IPS-18a (cell line): Measurements from ENCODE around the gene TREM2.

Experiments
- H3K27ac ChIP-seq: one replicate; pipeline ENCODE4 v1.5.1; 2013; ENCODE audit warnings: low read length
- H3K27me3 ChIP-seq: one replicate; pipeline ENCODE4 v1.6.1; 2013; ENCODE audit warnings: mild to moderate bottlenecking, low read length; ENCODE audit not compliant: control insufficient read depth, insufficient read depth
- H3K36me3 ChIP-seq: one replicate; pipeline ENCODE4 v1.6.1; 2013; ENCODE audit warnings: low read depth, low read length; ENCODE audit not compliant: control insufficient read depth
- H3K4me1 ChIP-seq: one replicate; pipeline ENCODE4 v1.6.1; 2013; ENCODE audit warnings: low read depth, low read length; ENCODE audit not compliant: control insufficient read depth
- H3K4me3 ChIP-seq: one replicate; pipeline ENCODE4 v1.5.1; 2013; ENCODE audit warnings: low read length
- H3K9ac ChIP-seq: one replicate; pipeline ENCODE4 v1.6.1; 2013; ENCODE audit warnings: mild to moderate bottlenecking, low read length, moderate library complexity
- H3K9me3 ChIP-seq: one replicate; pipeline ENCODE4 v1.6.1; 2013; ENCODE audit warnings: low read depth, low read length; ENCODE audit not compliant: control insufficient read depth

Gene TREM2

DNA sequence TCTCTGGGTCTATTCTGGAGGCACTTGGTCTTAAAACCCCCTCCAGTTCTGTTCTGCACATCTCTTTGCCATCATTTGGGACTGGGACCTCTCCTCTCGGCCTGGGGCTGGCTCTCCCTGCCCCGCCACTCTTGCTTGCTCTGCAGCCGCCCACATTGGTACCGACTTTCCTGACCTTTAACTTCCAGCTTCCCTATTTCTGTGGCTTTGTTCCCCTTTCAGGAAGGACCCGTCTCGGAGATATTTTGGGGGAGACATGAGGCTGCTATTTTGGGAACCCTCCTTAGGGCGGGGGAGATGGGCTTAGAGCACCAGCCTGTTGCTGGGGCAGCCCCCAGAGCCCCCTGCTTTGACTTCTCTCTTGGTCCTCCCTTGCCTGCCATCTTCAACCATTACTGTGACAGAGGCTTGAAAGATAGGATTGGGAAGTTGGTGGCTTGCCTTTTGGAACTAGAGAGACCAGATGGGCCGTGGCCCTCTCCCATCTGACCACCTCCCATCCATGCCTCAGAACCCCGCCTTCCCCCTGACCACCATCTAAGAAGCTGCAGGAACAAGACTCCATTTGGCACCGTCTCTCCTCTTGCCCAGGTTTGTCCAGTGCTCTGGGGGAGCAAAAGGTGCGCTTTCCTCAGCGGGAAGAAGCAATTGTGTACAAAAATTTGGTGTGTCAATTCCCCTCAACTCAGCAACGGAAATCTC lies 914 bp downstream of the TREM2 start:
- Histone ChIP-seq H3K9me3 (no peaks in the 10 kb centered on the region), H3K27me3 (no peaks in the 10 kb centered on the region), H3K36me3 (no peaks in the 10 kb centered on the region), H3K4me1 (no peaks in the 10 kb centered on the region), H3K9ac (no peak overlapping the region), H3K27ac (no peak overlapping the region), H3K4me3 (no peak overlapping the region)

DNA sequence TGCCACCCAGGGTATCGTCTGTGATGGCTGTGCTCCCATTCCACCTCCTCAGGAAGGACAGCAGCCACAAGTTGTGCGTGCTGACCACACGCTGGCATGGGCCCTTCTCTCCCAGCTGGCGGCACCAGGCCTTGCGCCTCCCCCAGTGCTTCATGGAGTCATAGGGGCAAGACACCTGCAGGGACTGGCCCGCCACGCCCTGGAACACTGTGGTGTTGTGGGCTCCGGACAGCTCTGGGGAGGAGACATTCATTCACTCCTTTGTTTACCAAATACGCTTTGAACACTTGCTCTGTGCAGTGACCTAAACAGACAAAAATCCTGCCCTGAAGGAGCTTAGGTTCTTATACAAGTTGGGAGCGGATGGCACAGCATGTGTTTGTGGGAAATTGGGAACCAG lies 1.5 kb downstream of the TREM2 start:
- Histone ChIP-seq H3K36me3 (no peaks in the 10 kb centered on the region), H3K4me3 (no peak overlapping the region), H3K9me3 (no peaks in the 10 kb centered on the region), H3K27ac (no peak overlapping the region), H3K4me1 (no peaks in the 10 kb centered on the region), H3K27me3 (no peaks in the 10 kb centered on the region), H3K9ac (no peak overlapping the region)

DNA sequence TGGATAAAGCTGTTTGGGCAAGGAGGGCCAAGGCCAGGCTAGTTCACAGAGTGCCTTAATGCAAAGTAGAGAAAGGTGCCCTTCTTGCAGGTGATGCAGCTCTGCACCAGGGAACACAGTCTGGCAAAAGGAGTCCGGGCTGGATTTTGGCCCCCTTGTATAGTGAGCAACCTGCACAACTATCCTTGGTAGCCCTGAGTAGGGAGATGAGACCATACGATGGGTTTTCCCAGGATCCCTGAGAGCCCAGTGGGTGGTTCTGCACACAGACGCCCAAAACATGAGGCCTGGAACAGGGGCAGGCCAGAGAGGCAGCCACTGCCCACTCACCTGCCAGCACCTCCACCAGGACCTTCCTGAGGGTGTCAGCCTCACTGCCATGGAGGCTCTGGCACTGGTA lies 2.0 kb downstream of the TREM2 start:
- no peaks in the 10 kb centered on the region for H3K9me3 ChIP-seq
- H3K36me3 ChIP-seq, result no peaks in the 10 kb centered on the region
- H3K4me1 ChIP-seq, result no peaks in the 10 kb centered on the region
- H3K27me3 ChIP-seq, result no peaks in the 10 kb centered on the region
- H3K4me3 ChIP-seq, result no peak overlapping the region
- no peak overlapping the region for H3K9ac ChIP-seq
- no peak overlapping the region for H3K27ac ChIP-seq

DNA sequence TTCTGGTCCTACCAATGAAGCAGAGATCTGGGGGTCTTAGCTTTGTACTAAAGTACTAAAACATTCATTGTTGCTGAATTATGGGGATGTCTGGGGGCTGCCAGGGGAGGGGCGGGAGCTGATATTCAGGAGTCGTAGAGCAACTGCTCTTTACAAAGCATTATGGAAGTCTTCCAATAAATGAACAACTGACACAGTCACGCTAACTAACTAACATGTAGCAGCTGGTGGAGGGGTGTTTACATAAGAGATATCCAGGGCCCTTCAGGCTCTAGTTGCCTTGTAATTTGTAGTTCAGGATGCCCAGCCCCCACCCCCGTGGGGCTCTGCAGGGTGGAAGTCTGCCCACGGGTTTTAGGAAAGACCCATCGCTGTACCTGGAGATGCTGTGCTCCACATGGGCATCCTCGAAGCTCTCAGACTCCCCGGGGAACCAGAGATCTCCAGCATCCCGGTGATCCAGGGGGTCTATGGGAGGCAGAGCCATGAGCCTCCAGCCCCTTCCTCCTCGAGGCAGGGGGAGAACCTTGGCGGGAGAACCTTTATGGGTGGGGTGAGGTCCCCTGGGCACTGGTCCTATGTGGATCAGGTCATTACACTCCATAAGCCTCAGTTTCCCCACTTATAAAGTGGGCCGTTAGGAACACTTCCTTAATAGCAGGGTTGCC lies 3.4 kb downstream of the TREM2 start:
- H3K27ac ChIP-seq, result no peak overlapping the region

DNA sequence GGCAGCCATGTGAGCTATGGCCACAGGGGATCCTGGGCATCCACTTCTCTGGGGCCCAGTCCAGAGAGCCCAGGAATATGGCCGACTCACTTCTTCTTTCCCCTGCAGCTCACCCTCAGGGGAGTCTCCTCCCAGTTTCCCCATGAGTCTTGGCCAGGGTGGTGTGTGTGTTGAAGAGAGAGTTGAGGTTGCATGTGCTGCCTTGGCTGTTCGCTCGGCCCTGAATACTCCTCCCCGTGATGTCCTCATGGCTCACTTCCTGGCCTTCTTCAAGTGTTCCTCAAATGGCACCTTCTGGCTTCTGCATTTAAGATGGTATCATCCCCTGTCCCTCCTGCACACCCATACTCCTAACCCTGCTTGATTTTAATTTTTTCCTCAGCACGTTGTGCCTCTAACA lies 5.6 kb downstream of the TREM2 start:
- no peak overlapping the region for H3K27ac ChIP-seq
- H3K4me1 ChIP-seq, result no peaks in the 10 kb centered on the region
- H3K36me3 ChIP-seq, result no peaks in the 10 kb centered on the region
- no peaks in the 10 kb centered on the region for H3K9me3 ChIP-seq
- H3K27me3 ChIP-seq, result no peaks in the 10 kb centered on the region
- no peak overlapping the region for H3K9ac ChIP-seq
- no peak overlapping the region for H3K4me3 ChIP-seq

More for the DNA sequence above, 3.4 kb downstream of the TREM2 start:
- Histone ChIP-seq H3K9ac (no peak overlapping the region), H3K4me3 (no peak overlapping the region), H3K27me3 (no peaks in the 10 kb centered on the region), H3K36me3 (no peaks in the 10 kb centered on the region), H3K9me3 (no peaks in the 10 kb centered on the region), H3K4me1 (no peaks in the 10 kb centered on the region)

DNA sequence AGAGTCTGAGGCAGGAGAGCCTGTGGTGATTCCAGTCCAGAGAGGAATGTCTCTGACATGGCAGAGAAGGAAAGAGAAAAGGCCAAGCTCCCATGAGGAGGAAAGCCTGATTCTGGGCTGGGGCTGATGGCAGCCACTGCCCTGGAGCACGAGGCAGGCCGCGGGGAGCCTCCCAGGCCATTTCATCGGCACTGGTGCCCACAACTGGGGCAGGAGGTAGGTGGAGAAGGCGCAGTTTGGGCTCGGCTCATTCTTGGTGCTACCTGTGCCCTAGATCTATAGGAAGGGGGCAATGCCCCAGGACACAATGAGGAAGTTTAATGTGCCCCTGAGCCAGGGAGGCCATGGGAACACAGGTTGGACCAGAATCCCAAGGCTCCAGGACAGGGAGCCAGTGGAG lies 6.1 kb downstream of the TREM2 start:
- Histone ChIP-seq H3K27ac (no peak overlapping the region), H3K9ac (no peak overlapping the region), H3K4me1 (no peaks in the 10 kb centered on the region), H3K4me3 (no peak overlapping the region), H3K36me3 (no peaks in the 10 kb centered on the region), H3K27me3 (no peaks in the 10 kb centered on the region), H3K9me3 (no peaks in the 10 kb centered on the region)

DNA sequence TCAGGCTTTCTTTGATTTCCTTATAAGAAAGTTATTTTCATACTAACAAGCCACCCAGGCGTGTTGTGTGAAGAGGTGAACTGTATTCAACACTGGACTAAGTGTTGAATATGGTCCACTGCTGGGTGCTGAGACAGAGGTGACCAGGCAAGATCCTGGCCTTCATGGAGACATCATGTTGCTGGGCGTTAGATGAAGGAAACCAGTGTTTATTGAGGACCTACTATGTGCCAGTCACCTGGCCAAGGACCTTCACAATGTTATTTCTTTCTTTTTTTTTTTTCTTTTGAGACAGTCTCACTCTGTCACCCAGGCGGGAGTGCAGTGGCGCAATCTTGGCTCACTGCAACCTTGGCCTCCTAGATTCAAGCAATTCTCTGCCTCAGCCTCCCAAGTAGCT lies 6.9 kb downstream of the TREM2 start:
- H3K27ac ChIP-seq, result no peak overlapping the region
- H3K27me3 ChIP-seq, result no peaks in the 10 kb centered on the region
- no peak overlapping the region for H3K9ac ChIP-seq
- H3K4me1 ChIP-seq, result no peaks in the 10 kb centered on the region
- H3K36me3 ChIP-seq, result no peaks in the 10 kb centered on the region
- H3K4me3 ChIP-seq, result no peak overlapping the region
- no peaks in the 10 kb centered on the region for H3K9me3 ChIP-seq

DNA sequence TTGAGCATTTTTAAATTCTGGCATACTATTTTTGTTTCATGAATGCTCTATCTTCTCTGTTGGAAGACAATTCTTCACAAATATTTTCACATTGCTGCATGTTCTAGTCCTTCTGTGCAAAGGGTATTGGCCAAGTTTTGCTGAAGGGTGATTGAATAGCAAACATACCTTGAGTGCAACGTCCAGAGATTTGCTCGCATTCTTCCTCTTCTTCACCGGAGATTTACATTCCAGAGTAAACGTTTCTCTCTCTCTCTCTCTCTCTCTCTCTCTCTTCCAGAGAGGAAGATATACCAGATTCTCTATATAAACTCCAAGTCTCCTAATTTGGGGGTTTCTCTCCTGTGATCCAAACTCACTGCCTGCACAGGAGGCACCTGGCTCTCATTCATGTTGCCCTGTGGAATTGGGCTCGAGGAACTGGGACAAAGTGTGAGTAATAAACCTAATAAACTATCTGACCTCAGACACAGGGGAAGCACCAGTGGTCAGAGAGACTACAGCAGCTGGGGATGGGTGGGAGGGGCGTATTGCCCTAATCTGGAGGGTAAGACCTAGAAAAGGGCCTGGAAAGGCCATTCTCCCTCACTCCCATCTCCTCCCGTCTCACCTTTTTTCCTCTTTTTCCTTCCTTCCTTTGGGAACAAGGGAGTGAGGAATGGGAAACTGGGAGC lies 7.6 kb downstream of the TREM2 start:
- Histone ChIP-seq H3K4me1 (no peaks in the 10 kb centered on the region), H3K9ac (no peak overlapping the region), H3K4me3 (no peak overlapping the region), H3K27me3 (no peaks in the 10 kb centered on the region), H3K36me3 (no peaks in the 10 kb centered on the region), H3K9me3 (no peaks in the 10 kb centered on the region), H3K27ac (no peak overlapping the region)

DNA sequence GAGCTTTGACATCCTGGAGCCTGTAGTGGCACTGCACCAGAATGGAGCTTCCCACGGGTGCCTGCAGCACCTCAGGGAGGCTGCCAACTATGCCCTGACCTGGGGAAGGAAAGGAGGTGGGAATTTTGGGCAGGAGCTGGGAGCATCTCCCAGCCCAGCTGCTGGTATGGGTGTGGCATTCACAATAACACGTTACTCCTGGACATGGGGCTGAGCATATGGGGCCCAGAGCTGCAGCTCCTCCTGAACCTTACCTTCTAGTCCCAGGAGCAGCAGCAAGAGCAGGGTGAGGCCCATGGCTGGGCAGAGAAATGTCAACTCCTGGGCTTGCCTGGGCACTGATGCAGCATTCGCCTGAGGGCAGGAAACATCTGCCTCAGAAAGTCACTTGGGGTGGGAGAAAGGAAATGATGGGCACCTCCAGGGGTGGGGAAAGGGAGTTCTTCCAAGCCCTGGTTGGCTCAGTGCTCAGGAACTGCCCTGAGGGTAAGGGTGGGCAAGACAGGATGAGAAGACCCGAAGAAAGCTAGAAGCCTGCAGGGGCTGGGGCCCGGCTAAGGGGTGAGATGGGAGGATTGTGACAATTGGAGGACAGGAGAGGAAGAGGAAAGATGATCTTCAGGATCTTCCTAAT lies 8.8 kb downstream of the TREM2 start, which contains the start of gene TREML1:
TREML1 (minus strand) TSS at position 356 of the 634 bp plus-strand sequence; CDS start at position 297, 59 bp downstream.
- Histone ChIP-seq H3K36me3 (no peaks in the 10 kb centered on the region), H3K9ac (no peak within 1 kb of the TSS), H3K9me3 (no peaks in the 10 kb centered on the region), H3K4me1 (no peaks in the 10 kb centered on the region), H3K27ac (no peak within 1 kb of the TSS), H3K27me3 (no peaks in the 10 kb centered on the region), H3K4me3 (no peak within 1 kb of the TSS)

DNA sequence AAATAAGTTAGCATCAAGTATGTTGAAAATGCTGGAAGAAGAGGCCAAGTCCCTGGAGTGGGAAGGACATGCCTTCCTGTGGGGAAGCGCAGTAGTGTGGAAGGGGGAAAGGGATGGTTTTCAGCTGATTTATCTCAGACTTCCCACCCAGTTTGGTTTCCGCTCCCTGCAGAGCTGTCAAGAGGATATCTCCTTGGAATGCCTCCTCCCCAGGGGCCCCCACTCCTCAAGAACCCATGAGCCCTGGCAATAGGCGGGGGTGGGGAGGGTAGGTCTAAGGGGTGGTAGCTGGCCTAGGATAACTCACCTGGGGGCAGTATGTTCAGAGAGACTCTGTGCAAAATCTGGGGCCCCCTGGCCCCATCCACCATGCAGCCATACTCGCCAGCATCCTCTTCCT lies 9.5 kb downstream of the TREM2 start:
- no peak overlapping the region for H3K27ac ChIP-seq
- H3K9ac ChIP-seq, result no peak overlapping the region
- no peaks in the 10 kb centered on the region for H3K9me3 ChIP-seq
- H3K36me3 ChIP-seq, result no peaks in the 10 kb centered on the region
- no peaks in the 10 kb centered on the region for H3K27me3 ChIP-seq
- no peaks in the 10 kb centered on the region for H3K4me1 ChIP-seq
- no peak overlapping the region for H3K4me3 ChIP-seq

DNA sequence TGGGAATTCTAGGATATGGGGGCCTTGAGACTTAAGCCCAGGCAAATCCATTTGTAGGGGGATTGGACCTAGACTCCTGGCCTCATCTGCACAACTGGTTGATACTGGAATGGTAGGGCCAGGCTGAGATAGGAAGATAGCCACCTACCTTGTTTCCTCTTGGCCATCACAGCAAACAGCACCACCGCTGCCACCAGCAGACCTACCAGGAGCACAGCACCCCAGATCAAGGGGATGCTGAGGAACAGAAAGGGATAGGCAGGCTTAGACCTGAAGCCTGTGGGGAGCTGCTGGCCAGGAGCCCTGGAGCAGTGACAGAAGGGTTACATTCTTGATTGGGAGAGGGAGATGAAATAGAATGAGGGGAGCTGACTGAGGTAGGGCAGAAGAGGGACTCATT lies 12.2 kb downstream of the TREM2 start:
- Histone ChIP-seq H3K36me3 (no peaks in the 10 kb centered on the region), H3K9me3 (no peaks in the 10 kb centered on the region), H3K4me1 (no peaks in the 10 kb centered on the region), H3K9ac (no peak overlapping the region), H3K27me3 (no peaks in the 10 kb centered on the region), H3K27ac (no peak overlapping the region), H3K4me3 (no peak overlapping the region)
